Medulla oblongata (tissue), 1 donor: ENCODE data around the gene ARHGAP18.

ENCODE experiments used
- DNase-seq: peaks from one replicate; pipeline ENCODE4 v3.0.0-alpha.2; 2015; ENCODE audit errors: extremely low spot score

Gene ARHGAP18

GRCh38 chr6:129670634-129671033, 39.3 kb downstream of the ARHGAP18 start:
- DNase-seq: no peak

- DNase-seq: no peak
Observed at GRCh38 chr6:129667621-129668020, 42.4 kb downstream of the ARHGAP18 start.

DNA sequence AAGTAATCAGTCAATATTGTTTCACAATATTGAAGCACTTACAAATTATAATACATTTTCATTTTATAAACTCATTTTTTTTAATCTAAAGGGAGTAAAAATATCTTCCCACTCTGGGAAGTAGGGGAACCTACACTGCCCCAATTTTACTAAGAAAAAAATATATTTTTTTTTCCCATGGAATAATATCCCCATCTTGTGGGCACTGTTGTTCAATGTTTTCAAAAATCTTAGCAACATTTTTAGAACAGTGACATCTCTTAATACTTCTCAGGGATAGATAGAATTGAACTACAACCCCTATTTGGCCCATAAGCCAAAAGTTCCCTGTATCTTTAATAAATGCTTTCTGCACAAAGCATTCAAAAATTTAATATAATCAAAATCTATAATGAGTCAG, 42.9 kb downstream of the ARHGAP18 start:
- no peak for DNase-seq

GRCh38 chr6:129665555-129665954, 44.4 kb downstream of the ARHGAP18 start:
- DNase-seq: no peak

DNA sequence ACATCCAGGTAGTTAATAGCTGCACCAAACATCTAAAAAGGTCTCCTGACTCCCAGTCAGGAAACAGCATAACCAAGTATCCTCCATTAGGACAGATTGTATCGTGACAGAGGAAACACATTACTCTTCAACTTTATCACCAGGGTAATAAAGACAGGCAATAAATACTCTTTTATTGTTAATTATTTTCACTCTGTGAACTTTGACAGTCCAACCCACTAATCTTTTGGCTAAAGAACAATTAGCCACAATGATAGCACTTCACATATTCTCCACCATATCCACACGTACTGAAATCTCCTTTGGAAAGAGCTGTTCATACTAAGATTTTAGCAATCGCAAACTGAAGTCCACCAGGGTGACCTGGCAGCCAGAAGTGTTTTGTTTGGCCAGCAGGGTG, 46.4 kb downstream of the ARHGAP18 start:
- no peak for DNase-seq

DNA sequence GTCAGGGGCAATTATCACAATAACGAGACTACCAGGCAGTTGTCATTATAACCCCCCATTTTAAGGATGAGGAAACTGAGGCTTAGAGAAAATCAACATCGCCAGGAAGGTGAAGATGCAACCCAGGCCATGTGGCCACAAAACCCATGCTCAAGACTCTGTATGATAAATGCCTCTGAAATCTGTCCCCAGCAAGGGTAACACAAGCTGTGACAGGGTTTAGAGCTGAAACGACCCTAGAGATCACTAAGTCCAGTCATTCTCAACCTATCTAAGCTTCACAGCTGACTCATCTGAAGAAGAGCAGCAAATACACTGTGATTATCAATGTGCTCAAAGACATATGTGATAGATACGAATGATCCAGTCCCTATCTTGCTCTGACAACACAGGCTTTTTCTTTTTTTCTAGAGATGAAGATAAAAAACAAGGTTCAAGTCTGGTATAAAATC, 47.0 kb downstream of the ARHGAP18 start:
- DNase-seq: no peak

- peak; percentile 44 for DNase-seq
Observed at GRCh38 chr6:129662406-129662766, 47.6 kb downstream of the ARHGAP18 start.

DNA sequence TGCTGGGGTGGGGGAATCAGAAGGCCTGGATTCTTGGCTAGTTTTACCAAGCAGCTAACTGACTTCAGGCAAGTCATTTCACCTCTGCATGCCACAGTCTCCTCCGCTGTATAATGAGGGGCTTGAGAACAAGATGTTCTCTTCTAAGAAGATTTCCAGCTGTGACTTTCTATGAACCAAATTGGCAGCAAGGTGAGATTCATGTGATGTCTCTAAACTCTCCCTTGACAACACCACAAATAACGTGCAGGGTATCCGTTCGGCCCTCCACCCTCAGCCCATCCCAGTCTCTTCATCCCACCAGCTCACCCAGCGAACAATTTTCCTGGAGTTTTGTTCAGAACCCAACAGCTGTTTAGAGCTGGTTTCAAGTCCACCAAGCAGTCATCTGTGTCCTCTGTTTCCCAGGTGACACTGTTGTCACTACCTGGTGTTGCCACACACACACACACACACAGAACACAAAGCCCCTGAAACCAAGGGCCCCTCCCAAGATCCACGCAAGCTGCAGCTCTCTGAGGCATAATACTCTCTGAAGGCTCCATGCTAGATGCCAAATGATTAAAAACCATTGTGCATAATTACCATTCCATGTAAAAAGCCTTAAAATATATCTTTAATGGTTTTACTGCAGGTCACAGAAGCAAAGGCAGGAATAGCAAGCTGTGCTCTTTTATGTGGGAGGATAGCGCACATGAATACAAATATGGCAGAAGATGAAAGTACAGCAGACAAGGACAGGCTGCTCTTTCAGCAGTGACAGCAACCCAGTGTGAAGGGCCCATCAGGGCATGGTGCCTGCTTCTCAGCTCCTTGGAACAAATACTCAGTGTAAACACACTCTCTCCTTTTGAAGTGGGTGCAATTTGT, 48.2 kb downstream of the ARHGAP18 start:
- no peak for DNase-seq

GRCh38 chr6:129660346-129660676, 49.7 kb downstream of the ARHGAP18 start:
- no peak for DNase-seq

- no peak for DNase-seq
Observed at GRCh38 chr6:129659590-129660345, 50.2 kb downstream of the ARHGAP18 start.

- no peak for DNase-seq
Observed at GRCh38 chr6:129659167-129659566, 50.8 kb downstream of the ARHGAP18 start.

- peak; percentile 47 for DNase-seq
Observed at GRCh38 chr6:129657483-129657882, 52.5 kb downstream of the ARHGAP18 start.

DNA sequence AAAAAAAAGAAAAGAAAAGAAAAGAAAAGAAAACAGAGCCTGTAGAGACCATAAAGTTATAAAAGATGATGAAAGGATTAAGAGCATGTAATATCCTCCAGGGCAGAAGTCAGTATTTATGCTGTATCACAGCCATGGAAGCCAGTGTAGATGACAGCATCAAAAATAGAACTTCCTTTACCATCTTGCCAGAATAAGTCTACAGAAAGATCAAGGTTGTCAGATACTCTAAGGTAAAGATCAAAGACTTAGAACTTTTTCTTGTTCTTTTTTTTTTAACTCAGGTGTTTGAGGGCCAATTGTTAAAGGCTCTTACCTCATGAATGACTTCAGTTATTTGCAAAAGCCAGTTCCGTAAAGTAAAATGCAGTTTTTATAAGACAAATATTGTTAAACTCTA, 54.6 kb downstream of the ARHGAP18 start:
- DNase-seq: no peak

DNA sequence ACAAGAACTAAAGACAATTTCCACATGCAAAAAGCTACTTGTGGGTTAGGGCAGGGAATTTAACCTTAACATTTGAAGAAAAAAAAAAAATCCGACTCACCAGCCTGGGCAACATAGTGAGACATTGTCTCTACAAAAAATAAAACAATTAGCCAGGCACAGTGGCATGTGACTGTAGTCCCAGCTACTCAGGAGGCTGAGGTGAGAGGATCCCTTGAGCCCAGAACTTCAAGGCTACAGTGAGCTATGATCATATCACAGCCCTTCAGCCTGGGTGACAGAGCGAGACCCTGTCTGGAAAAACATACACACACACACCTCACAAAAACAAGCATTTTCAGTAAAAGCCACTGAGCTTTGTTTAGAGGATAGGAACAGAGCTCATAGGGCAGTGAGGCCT, 56.2 kb downstream of the ARHGAP18 start:
- DNase-seq: no peak

GRCh38 chr6:129653229-129653628, 56.7 kb downstream of the ARHGAP18 start:
- no peak for DNase-seq

GRCh38 chr6:129651291-129651691, 58.7 kb downstream of the ARHGAP18 start:
- DNase-seq: no peak

- DNase-seq: no peak
Observed at GRCh38 chr6:129648819-129649491, 61.0 kb downstream of the ARHGAP18 start.

- no peak for DNase-seq
Observed at GRCh38 chr6:129647044-129647443, 62.9 kb downstream of the ARHGAP18 start.

- no peak for DNase-seq
Observed at GRCh38 chr6:129646642-129647041, 63.3 kb downstream of the ARHGAP18 start.

DNA sequence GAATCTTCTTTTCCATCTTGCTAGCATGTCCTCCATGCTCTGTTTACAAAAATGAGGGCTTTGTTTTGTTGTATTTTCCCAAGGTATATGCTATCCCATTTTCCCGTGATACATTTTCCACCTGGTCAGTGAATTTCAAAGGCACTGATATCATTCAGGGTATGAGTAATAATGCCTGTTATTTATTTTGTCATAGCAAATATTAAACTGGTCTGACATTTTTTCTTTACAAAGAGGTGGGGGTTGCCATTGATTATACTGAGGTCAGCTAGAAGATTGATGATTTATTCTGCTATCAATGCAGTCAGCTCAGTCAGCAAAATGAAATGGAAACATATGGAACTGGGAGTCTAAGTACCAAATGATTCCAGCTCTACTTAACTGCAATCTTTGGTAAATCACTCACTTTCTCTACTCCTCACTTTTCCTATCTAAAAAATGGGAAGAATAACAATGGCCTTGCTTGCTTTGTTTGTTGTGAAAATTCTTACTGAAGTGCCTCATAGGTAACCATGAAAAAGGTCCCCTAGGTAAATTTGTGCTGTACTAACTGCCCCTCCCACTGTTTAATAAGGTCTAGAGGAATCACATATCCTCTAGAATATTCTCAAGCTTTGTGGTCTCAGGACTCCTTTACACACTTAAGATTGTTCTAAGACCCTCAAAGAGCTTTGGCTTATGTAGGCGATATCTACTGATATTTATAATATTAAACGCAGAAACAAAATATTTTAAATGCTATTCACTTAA, 64.0 kb downstream of the ARHGAP18 start:
- no peak for DNase-seq

DNA sequence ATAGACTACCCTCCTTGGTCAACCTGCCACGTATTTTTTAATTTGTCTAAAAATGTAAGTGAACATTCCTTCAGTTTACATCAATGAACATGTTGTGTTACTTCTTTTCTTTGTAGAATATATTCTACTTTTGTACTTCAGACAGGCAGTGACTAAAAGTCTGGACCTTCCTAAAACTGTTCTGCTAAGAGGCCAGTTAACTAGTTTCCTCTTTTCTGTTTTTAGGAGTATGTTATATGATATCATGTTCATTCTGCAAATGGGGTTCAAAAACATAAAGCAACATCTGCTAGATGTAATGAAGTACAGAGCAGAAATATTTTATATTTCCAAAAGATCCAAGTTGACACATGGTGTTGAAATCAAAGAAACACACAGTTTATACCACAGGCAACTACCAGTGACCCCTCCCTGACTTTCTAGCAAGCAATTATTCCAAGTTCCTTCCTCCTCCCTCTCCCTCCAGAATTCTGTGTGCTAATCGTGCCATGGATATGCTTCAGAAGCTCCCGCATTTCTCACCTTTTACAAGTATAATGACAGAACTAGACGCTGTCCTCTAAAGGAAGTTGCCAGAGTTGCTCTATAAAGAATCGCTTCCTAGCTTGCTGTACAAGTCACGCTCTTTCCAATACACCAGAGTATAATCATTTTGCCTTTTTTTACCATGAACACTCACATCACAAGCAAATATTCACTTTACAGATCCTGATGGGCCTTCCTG, 64.7 kb downstream of the ARHGAP18 start:
- no peak for DNase-seq
